ENCODE measurements around the gene C22orf31.

C22orf31 gene

GRCh38 chr22:29071261-29072045 is 9.8 kb upstream of the C22orf31 start:
- Histone ChIP-seq H2BK120ac (ENCODE audit: low read depth, low read length) (peak overlapping the region; percentile 65), H2BK5ac (ENCODE audit: low read length) (no peak overlapping the region), H3K27me3 (ENCODE audit: control insufficient read depth in 3 of 3, insufficient read depth in 3 of 3, low read depth in 1 of 3, low read length in 3 of 3) (peaks cover 0 to 54% (median 14%) of the 10 kb centered on the region in 3 experiments), H3K14ac (ENCODE audit: low read length) (peak overlapping the region; percentile 49), H3K79me1 (ENCODE audit: low read depth, low read length) (no peaks in the 10 kb centered on the region), H4K91ac (ENCODE audit: low read depth, low read length, poor library complexity) (no peak overlapping the region), H3K18ac (ENCODE audit: low read length) (peak overlapping the region; percentile 77), H4K8ac (ENCODE audit: low read depth, low read length) (no peak overlapping the region), H3K36me3 (replicated peaks in 1 of 2; ENCODE audit: control insufficient read depth in 2 of 2, insufficient read depth in 2 of 2, low read length in 2 of 2) (peaks cover 0 to 9% of the 10 kb centered on the region in 2 donors), H3K9me3 (replicated peaks in 1 of 2; ENCODE audit: control insufficient read depth in 2 of 2, insufficient read depth in 1 of 2, low read depth in 1 of 2, low read length in 2 of 2) (no peaks in the 10 kb centered on the region), H2AFZ (ENCODE audit: low read length) (no peak overlapping the region), H3K4me1 (ENCODE audit: control insufficient read depth in 2 of 2, insufficient read depth in 1 of 2, low read depth in 1 of 2, low read length in 2 of 2) (peaks cover 7 to 10% of the 10 kb centered on the region in 2 donors), H2BK15ac (ENCODE audit: low read length) (no peak overlapping the region), H3K27ac (replicated peaks; ENCODE audit: low read length) (no peak overlapping the region), H3K4me2 (ENCODE audit: insufficient read depth, low read length, poor library complexity, severe bottlenecking) (peak overlapping the region; percentile 54), H3K4me3 (ENCODE audit: low read length in 2 of 2) (no peak overlapping the region), H3K23ac (ENCODE audit: low read depth, low read length, poor library complexity) (no peak overlapping the region), H3K4ac (ENCODE audit: low read length) (no peak overlapping the region), H2AK5ac (ENCODE audit: low read depth, low read length) (peak overlapping the region; percentile 64), H2BK12ac (ENCODE audit: low read length) (no peak overlapping the region), H3K9ac (ENCODE audit: low read depth, low read length, poor library complexity) (no peak overlapping the region)
- no CpG with 5 or more reads among the region's 60 CpGs for WGBS, 2 donors (ENCODE audit: extremely low coverage in 2 of 2, insufficient read length in 2 of 2, insufficient replicate concordance in 1 of 2)
- peak; percentile 56 for DNase-seq (ENCODE audit: low spot score)

GRCh38 chr22:29070490-29070889 is 8.9 kb upstream of the C22orf31 start:
- Histone ChIP-seq H3K4me2 (ENCODE audit: insufficient read depth, low read length, poor library complexity, severe bottlenecking) (no peak overlapping the region), H3K4ac (ENCODE audit: low read length) (no peak overlapping the region), H3K27ac (replicated peaks; ENCODE audit: low read length) (no peak overlapping the region), H2AFZ (ENCODE audit: low read length) (no peak overlapping the region), H2AK5ac (ENCODE audit: low read depth, low read length) (no peak overlapping the region), H3K23ac (ENCODE audit: low read depth, low read length, poor library complexity) (no peak overlapping the region), H3K79me1 (ENCODE audit: low read depth, low read length) (no peaks in the 10 kb centered on the region), H4K8ac (ENCODE audit: low read depth, low read length) (no peak overlapping the region), H3K36me3 (replicated peaks in 1 of 2; ENCODE audit: control insufficient read depth in 2 of 2, insufficient read depth in 2 of 2, low read length in 2 of 2) (peaks cover 0 to 3% of the 10 kb centered on the region in 2 donors), H3K4me3 (ENCODE audit: low read length in 2 of 2) (no peak overlapping the region), H2BK120ac (ENCODE audit: low read depth, low read length) (no peak overlapping the region), H3K9me3 (replicated peaks in 1 of 2; ENCODE audit: control insufficient read depth in 2 of 2, insufficient read depth in 1 of 2, low read depth in 1 of 2, low read length in 2 of 2) (no peaks in the 10 kb centered on the region), H3K27me3 (ENCODE audit: control insufficient read depth in 3 of 3, insufficient read depth in 3 of 3, low read depth in 1 of 3, low read length in 3 of 3) (peaks cover 0 to 54% (median 14%) of the 10 kb centered on the region in 3 experiments), H3K14ac (ENCODE audit: low read length) (no peak overlapping the region), H2BK5ac (ENCODE audit: low read length) (no peak overlapping the region), H3K9ac (ENCODE audit: low read depth, low read length, poor library complexity) (peak overlapping the region; percentile 63), H3K18ac (ENCODE audit: low read length) (no peak overlapping the region), H4K91ac (ENCODE audit: low read depth, low read length, poor library complexity) (no peak overlapping the region), H2BK15ac (ENCODE audit: low read length) (no peak overlapping the region), H2BK12ac (ENCODE audit: low read length) (no peak overlapping the region), H3K4me1 (ENCODE audit: control insufficient read depth in 2 of 2, insufficient read depth in 1 of 2, low read depth in 1 of 2, low read length in 2 of 2) (peaks cover 7 to 8% of the 10 kb centered on the region in 2 donors)
- no CpG with 5 or more reads among the region's 4 CpGs for WGBS, 2 donors (ENCODE audit: extremely low coverage in 2 of 2, insufficient read length in 2 of 2, insufficient replicate concordance in 1 of 2)
- DNase-seq (ENCODE audit: low spot score): no peak

GRCh38 chr22:29069463-29069862 is 7.8 kb upstream of the C22orf31 start:
- peaks cover 6 to 7% of the 10 kb centered on the region in 2 donors for H3K4me1 ChIP-seq (ENCODE audit: control insufficient read depth in 2 of 2, insufficient read depth in 1 of 2, low read depth in 1 of 2, low read length in 2 of 2)
- H3K9me3 ChIP-seq (replicated peaks in 1 of 2; ENCODE audit: control insufficient read depth in 2 of 2, insufficient read depth in 1 of 2, low read depth in 1 of 2, low read length in 2 of 2): no peaks in the 10 kb centered on the region
- H3K79me1 ChIP-seq (ENCODE audit: low read depth, low read length): no peaks in the 10 kb centered on the region
- no peak overlapping the region for H3K4ac ChIP-seq (ENCODE audit: low read length)
- H2BK5ac ChIP-seq (ENCODE audit: low read length): no peak overlapping the region
- WGBS, 2 donors (ENCODE audit: extremely low coverage in 2 of 2, insufficient read length in 2 of 2, insufficient replicate concordance in 1 of 2): no CpG with 5 or more reads among the region's 4 CpGs
- H3K36me3 ChIP-seq (replicated peaks in 1 of 2; ENCODE audit: control insufficient read depth in 2 of 2, insufficient read depth in 2 of 2, low read length in 2 of 2): no peaks in the 10 kb centered on the region
- no peak overlapping the region for H4K91ac ChIP-seq (ENCODE audit: low read depth, low read length, poor library complexity)
- H2AK5ac ChIP-seq (ENCODE audit: low read depth, low read length): no peak overlapping the region
- peaks cover 0 to 45% (median 14%) of the 10 kb centered on the region in 3 experiments for H3K27me3 ChIP-seq (ENCODE audit: control insufficient read depth in 3 of 3, insufficient read depth in 3 of 3, low read depth in 1 of 3, low read length in 3 of 3)
- no peak overlapping the region for H4K8ac ChIP-seq (ENCODE audit: low read depth, low read length)
- DNase-seq (ENCODE audit: low spot score): no peak
- H2BK120ac ChIP-seq (ENCODE audit: low read depth, low read length): no peak overlapping the region
- no peak overlapping the region for H3K18ac ChIP-seq (ENCODE audit: low read length)
- no peak overlapping the region for H3K9ac ChIP-seq (ENCODE audit: low read depth, low read length, poor library complexity)
- H2BK15ac ChIP-seq (ENCODE audit: low read length): no peak overlapping the region
- H3K27ac ChIP-seq (replicated peaks; ENCODE audit: low read length): no peak overlapping the region
- no peak overlapping the region for H3K14ac ChIP-seq (ENCODE audit: low read length)
- peak overlapping the region; percentile 23 for H2AFZ ChIP-seq (ENCODE audit: low read length)
- H3K4me3 ChIP-seq (ENCODE audit: low read length in 2 of 2): no peak overlapping the region
- no peak overlapping the region for H3K23ac ChIP-seq (ENCODE audit: low read depth, low read length, poor library complexity)
- no peak overlapping the region for H2BK12ac ChIP-seq (ENCODE audit: low read length)
- H3K4me2 ChIP-seq (ENCODE audit: insufficient read depth, low read length, poor library complexity, severe bottlenecking): no peak overlapping the region

- Histone ChIP-seq H3K4me2 (ENCODE audit: insufficient read depth, low read length, poor library complexity, severe bottlenecking) (no peak overlapping the region), H3K9ac (ENCODE audit: low read depth, low read length, poor library complexity) (no peak overlapping the region), H3K4me3 (ENCODE audit: low read length in 2 of 2) (no peak overlapping the region), H4K8ac (ENCODE audit: low read depth, low read length) (no peak overlapping the region), H3K4ac (ENCODE audit: low read length) (no peak overlapping the region), H3K79me1 (ENCODE audit: low read depth, low read length) (no peaks in the 10 kb centered on the region), H4K91ac (ENCODE audit: low read depth, low read length, poor library complexity) (no peak overlapping the region), H2BK15ac (ENCODE audit: low read length) (no peak overlapping the region), H2BK5ac (ENCODE audit: low read length) (no peak overlapping the region), H3K14ac (ENCODE audit: low read length) (no peak overlapping the region), H3K18ac (ENCODE audit: low read length) (no peak overlapping the region), H3K23ac (ENCODE audit: low read depth, low read length, poor library complexity) (no peak overlapping the region), H3K27me3 (ENCODE audit: control insufficient read depth in 3 of 3, insufficient read depth in 3 of 3, low read depth in 1 of 3, low read length in 3 of 3) (peaks cover 0 to 11% (median 0%) of the 10 kb centered on the region in 3 experiments), H2AFZ (ENCODE audit: low read length) (no peak overlapping the region), H3K36me3 (replicated peaks in 1 of 2; ENCODE audit: control insufficient read depth in 2 of 2, insufficient read depth in 2 of 2, low read length in 2 of 2) (no peaks in the 10 kb centered on the region), H2BK12ac (ENCODE audit: low read length) (no peak overlapping the region), H3K4me1 (ENCODE audit: control insufficient read depth in 2 of 2, insufficient read depth in 1 of 2, low read depth in 1 of 2, low read length in 2 of 2) (peaks cover 3 to 6% of the 10 kb centered on the region in 2 donors), H2BK120ac (ENCODE audit: low read depth, low read length) (no peak overlapping the region), H3K9me3 (replicated peaks in 1 of 2; ENCODE audit: control insufficient read depth in 2 of 2, insufficient read depth in 1 of 2, low read depth in 1 of 2, low read length in 2 of 2) (peaks cover 0 to 1% of the 10 kb centered on the region in 2 donors), H3K27ac (replicated peaks; ENCODE audit: low read length) (no peak overlapping the region), H2AK5ac (ENCODE audit: low read depth, low read length) (no peak overlapping the region)
- DNase-seq (ENCODE audit: low spot score): no peak
- WGBS, 2 donors (ENCODE audit: extremely low coverage in 2 of 2, insufficient read length in 2 of 2, insufficient replicate concordance in 1 of 2): no CpG with 5 or more reads among the region's 7 CpGs
Observed at GRCh38 chr22:29065468-29066190, 4.0 kb upstream of the C22orf31 start.

All from neuronal stem cell (in vitro differentiated cells).